GM18511 (cell line): ENCODE results near the gene KIF17.
"Not testable (repeated sequence)": the region's sequence is repeated elsewhere in the genome, so short reads cannot be mapped to it uniquely, and the experiment has no call there.

Experiments
- ATAC-seq: cut with Tn5 transposase; IDR thresholded peaks from one replicate; pipeline ENCODE4 v1.9.1; 2021; ENCODE audit warnings: mild to moderate bottlenecking, moderate library complexity; ENCODE audit not compliant: unreplicated experiment

KIF17 gene

GRCh38 chr1:20693623-20694022, 24.2 kb downstream of the KIF17 start:
- no peak for ATAC-seq

- no peak for ATAC-seq
These were observed 25.9 kb downstream of the KIF17 start for GRCh38 chr1:20691872-20692271.

- ATAC-seq = no peak
These were observed 28.2 kb downstream of the KIF17 start for GRCh38 chr1:20689645-20690056.

GRCh38 chr1:20686883-20687725, 30.7 kb downstream of the KIF17 start:
- no peak for ATAC-seq

- no peak for ATAC-seq
These were observed 32.1 kb downstream of the KIF17 start for GRCh38 chr1:20685741-20686140.

GRCh38 chr1:20685099-20685662, 32.6 kb downstream of the KIF17 start:
- no peak for ATAC-seq

GRCh38 chr1:20684651-20685050, 33.2 kb downstream of the KIF17 start:
- ATAC-seq = no peak

- no peak for ATAC-seq
These were observed 33.7 kb downstream of the KIF17 start for GRCh38 chr1:20684050-20684620.

- ATAC-seq = no peak
These were observed 34.2 kb downstream of the KIF17 start for GRCh38 chr1:20683614-20684013.

GRCh38 chr1:20682571-20683236, 35.1 kb downstream of the KIF17 start:
- no peak for ATAC-seq

GRCh38 chr1:20681999-20682398, 35.8 kb downstream of the KIF17 start:
- no peak for ATAC-seq

- no peak for ATAC-seq
These were observed 37.5 kb downstream of the KIF17 start for GRCh38 chr1:20680269-20680668.

GRCh38 chr1:20678599-20678998, 39.2 kb downstream of the KIF17 start:
- peak; percentile 54 for ATAC-seq

- ATAC-seq = not testable (repeated sequence)
These were observed 44.2 kb downstream of the KIF17 start for GRCh38 chr1:20673626-20674025.

GRCh38 chr1:20672265-20672632, 45.6 kb downstream of the KIF17 start:
- no peak for ATAC-seq

- ATAC-seq = no peak
These were observed 46.9 kb downstream of the KIF17 start for GRCh38 chr1:20670936-20671335.

GRCh38 chr1:20668581-20668980, 49.2 kb downstream of the KIF17 start:
- ATAC-seq = no peak

- no peak for ATAC-seq
These were observed 51.0 kb downstream of the KIF17 start for GRCh38 chr1:20666804-20667203.

- ATAC-seq = no peak
These were observed 51.7 kb downstream of the KIF17 start for GRCh38 chr1:20666146-20666545.

GRCh38 chr1:20665726-20666125, 52.1 kb downstream of the KIF17 start:
- no peak for ATAC-seq

GRCh38 chr1:20663969-20664715, 53.7 kb downstream of the KIF17 start:
- no peak for ATAC-seq
